Transverse colon (tissue), 4 donors: ENCODE results near the gene SMYD3. TPM values are rescaled to one million over a fixed set of nuclear protein-coding genes. Genes with fewer than 3 reads are reported as not detected.
"Not testable (repeated sequence)": the region's sequence is repeated elsewhere in the genome, so short reads cannot be mapped to it uniquely, and the experiment has no call there.

ENCODE experiments used
- DNase-seq: peaks from one replicate; pipeline ENCODE4 v3.0.0-alpha.2; 2019
- H3K27ac ChIP-seq, 4 donors: fragments of 200-600 bp; sonication (generic); 2 replicates each; pipeline ENCODE4 v1.5.1; 2016 to 2018; ENCODE audit warnings: inconsistent platforms in 4 of 4
- H3K27me3 ChIP-seq: fragments of 200-600 bp; sonication (generic); 2 replicates; pipeline ENCODE4 v1.5.1; 2017; ENCODE audit warnings: inconsistent platforms
- H3K36me3 ChIP-seq, 4 donors: fragments of 200-600 bp; sonication (generic); 2 replicates each; pipeline ENCODE4 v1.5.1; 2017 to 2019; ENCODE audit warnings: inconsistent platforms in 4 of 4
- H3K4me1 ChIP-seq, 4 donors: fragments of 200-600 bp; sonication (generic); 2 replicates each; pipeline ENCODE4 v1.5.1; 2017 to 2020; ENCODE audit warnings: inconsistent platforms in 4 of 4
- H3K4me3 ChIP-seq, 4 donors: fragments of 200-600 bp; sonication (generic); 1 replicate in 1 of 4; 2 replicates in 3 of 4; pipeline versions ENCODE4 v1.5.1 to v1.6.1; 2017 to 2019; ENCODE audit warnings: inconsistent platforms in 4 of 4
- H3K9me3 ChIP-seq, 2 donors: fragments of 200-600 bp; sonication (generic); 2 replicates each; pipeline ENCODE4 v1.5.1; 2017 to 2019; ENCODE audit warnings: inconsistent platforms in 2 of 2
- EP300 ChIP-seq: sonication (generic); formaldehyde crosslinking; IDR thresholded peaks from one replicate; pipeline ENCODE4 v1.6.1; 2017; ENCODE audit warnings: antibody characterized with exemption, low read depth
- POLR2A ChIP-seq: fragments of 450-650 bp; IDR thresholded peaks from one replicate; pipeline ENCODE4 v1.6.1; 2016; ENCODE audit warnings: antibody characterized with exemption, mild to moderate bottlenecking, moderate library complexity
- POLR2AphosphoS5 ChIP-seq, 3 donors: sonication (generic); formaldehyde crosslinking; IDR thresholded peaks; one replicate each; pipeline ENCODE4 v1.6.1; 2016; ENCODE audit warnings: antibody characterized with exemption in 3 of 3
- WGBS, 2 donors: methylation state at CpG; one replicate each; pipeline ENCODE4 v1.1.5; 2018; ENCODE audit warnings: low coverage in 1 of 2; 5-methylcytosine and 5-hydroxymethylcytosine counted together
- in situ Hi-C, 4 donors: fragments of 200-750 bp; cut with MboI; loops; one replicate each; pipeline versions ENCODE4 v1.15.0 to v1.15.1; 2017; ENCODE audit warnings: low sequenced_read_pairs in 3 of 4, low pct_ligation_motif_present in 1 of 4, low pct_unique_long_range_greater_than_20kb in 1 of 4
- intact Hi-C: fragments of 100-400 bp; cut with DNase I; formaldehyde crosslinking; loops from one replicate; pipeline ENCODE4 v1.15.1; 2023; ENCODE audit warnings: low total_unique reads
- total RNA-seq, 4 donors: library from RNA; depleted of rRNA; stranded (reverse); fragments of >200 nt; gene quantifications; one replicate each; pipeline ENCODE4 v1.1.0, GENCODE V29; 2016
- TF ChIP-seq, protein P1 (sequence below), 5 experiments: fragments of 200-600 bp in 3 of 5; fragments of 450-650 bp in 2 of 5; sonication (generic) in 3 of 5; IDR thresholded peaks; 1 replicate in 2 of 5; 2 replicates in 3 of 5; pipeline ENCODE4 v1.5.1; 2016 to 2017; ENCODE audit warnings: antibody characterized with exemption in 5 of 5, inconsistent platforms in 3 of 5, mild to moderate bottlenecking in 2 of 5, moderate library complexity in 1 of 5

The SMYD3 gene
- total RNA-seq, 4 donors from 2014 or later: 10.5 to 31.3 (median 25.8) TPM

DNA sequence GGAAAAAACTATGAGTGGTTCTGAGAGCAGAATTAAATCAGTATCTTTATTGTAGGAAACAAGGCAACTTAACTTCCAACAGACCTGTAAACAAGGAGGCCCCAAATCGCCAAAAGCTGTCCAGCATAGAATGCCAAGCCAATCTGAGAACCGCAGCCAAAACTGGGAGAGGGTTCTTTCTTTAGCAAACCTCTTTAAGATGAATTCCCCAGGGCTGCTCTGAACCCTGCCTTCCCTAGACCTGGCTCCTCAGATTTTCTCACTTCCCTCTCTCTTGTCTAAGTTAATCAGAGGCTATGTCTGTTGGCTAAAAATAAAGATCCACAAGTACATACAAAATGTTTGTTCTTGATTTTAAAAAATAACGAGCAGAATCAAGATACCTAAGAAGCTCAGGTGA lies 141.4 kb downstream of the SMYD3 start:
- no peaks in the 10 kb centered on the region for H3K9me3 ChIP-seq
- TF ChIP-seq, protein P1, sequence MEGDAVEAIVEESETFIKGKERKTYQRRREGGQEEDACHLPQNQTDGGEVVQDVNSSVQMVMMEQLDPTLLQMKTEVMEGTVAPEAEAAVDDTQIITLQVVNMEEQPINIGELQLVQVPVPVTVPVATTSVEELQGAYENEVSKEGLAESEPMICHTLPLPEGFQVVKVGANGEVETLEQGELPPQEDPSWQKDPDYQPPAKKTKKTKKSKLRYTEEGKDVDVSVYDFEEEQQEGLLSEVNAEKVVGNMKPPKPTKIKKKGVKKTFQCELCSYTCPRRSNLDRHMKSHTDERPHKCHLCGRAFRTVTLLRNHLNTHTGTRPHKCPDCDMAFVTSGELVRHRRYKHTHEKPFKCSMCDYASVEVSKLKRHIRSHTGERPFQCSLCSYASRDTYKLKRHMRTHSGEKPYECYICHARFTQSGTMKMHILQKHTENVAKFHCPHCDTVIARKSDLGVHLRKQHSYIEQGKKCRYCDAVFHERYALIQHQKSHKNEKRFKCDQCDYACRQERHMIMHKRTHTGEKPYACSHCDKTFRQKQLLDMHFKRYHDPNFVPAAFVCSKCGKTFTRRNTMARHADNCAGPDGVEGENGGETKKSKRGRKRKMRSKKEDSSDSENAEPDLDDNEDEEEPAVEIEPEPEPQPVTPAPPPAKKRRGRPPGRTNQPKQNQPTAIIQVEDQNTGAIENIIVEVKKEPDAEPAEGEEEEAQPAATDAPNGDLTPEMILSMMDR (IDR thresholded peaks at IDR 0.05): no peak
- no peak for TF ChIP-seq POLR2AphosphoS5 (IDR thresholded peaks at IDR 0.05)
- TF ChIP-seq POLR2A: no peak
- no peak for TF ChIP-seq EP300
- 61 to 73% methylated on average over 3 of the region's 3 CpGs for WGBS, 2 donors
- H3K4me3 ChIP-seq: no peak overlapping the region
- DNase-seq: no peak
- no peaks in the 10 kb centered on the region for H3K36me3 ChIP-seq
- intact Hi-C loops: no loop called here
- H3K4me1 ChIP-seq: no peaks in the 10 kb centered on the region
- in situ Hi-C loops: no loop called here
- H3K27ac ChIP-seq: no peak overlapping the region
- H3K27me3 ChIP-seq: no peaks in the 10 kb centered on the region

DNA sequence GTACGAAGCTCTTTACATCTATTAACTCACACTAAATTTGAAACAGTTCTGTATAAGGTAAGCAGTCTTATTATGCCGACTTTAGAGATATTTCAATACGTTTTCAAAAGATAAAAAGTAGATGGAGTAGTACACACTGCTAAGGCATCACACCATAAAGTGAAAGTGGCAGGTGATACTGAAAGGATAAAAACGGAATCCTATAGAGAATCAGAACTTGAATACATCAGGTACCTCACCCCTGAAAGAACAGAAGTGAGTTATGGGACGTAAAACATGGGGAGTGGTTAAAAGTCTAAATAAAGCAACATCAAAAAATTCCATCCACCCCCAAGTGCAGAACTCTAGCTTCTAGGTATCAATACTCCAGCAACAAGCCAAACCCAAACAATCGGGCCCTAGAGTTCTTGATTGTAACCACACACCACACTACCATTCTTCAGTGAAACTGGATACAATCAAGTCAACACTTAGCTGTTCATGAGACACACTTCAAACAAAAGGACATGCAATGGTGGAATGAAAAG lies 142.6 kb downstream of the SMYD3 start:
- Histone ChIP-seq H3K27me3 (no peaks in the 10 kb centered on the region), H3K4me3 (no peak overlapping the region), H3K4me1 (no peaks in the 10 kb centered on the region), H3K27ac (no peak overlapping the region), H3K36me3 (no peaks in the 10 kb centered on the region), H3K9me3 (no peaks in the 10 kb centered on the region)
- no peak for DNase-seq
- in situ Hi-C loops: no loop called here
- intact Hi-C loops: no loop called here
- WGBS, 2 donors: 73 to 76% methylated on average over 6 of the region's 6 CpGs
- TF ChIP-seq EP300 (no peak), POLR2A (no peak), POLR2AphosphoS5 (IDR thresholded peaks at IDR 0.05) (no peak)
- TF ChIP-seq, protein P1 (IDR thresholded peaks at IDR 0.05): no peak

DNA sequence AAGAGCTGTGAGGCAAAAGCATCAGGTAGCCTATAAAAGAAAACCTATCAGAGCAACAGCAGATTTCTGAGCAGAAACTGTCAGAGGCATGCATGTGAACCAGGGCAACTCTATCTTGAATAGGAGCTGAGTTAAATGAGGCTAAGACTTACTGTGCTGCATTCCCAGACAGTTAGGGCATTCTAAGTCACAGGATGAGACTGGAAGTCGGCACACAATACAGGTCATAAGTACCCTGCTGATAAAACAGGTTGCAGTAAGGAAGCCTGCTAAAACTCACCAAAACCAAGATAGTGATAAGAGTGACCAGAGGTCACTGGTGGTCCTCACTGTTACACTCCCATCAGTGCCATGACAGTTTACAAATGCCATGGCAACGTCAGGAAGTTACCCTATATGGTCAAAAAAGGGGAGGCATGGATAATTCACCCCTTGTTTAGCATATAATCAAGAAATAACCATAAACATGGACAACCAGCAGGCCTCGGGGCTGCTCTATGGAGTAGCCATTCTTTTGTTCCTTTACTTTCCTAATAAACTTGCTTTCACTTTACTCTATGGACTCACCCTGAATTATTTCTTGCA lies 150.0 kb downstream of the SMYD3 start:
- H3K36me3 ChIP-seq, H3K27me3 ChIP-seq, H3K4me3 ChIP-seq, H3K4me1 ChIP-seq, DNase-seq, in situ Hi-C loops, H3K9me3 ChIP-seq, H3K27ac ChIP-seq, intact Hi-C loops: not testable (repeated sequence)
- 78 to 80% methylated on average over 2 to 3 of the region's 3 CpGs for WGBS, 2 donors

DNA sequence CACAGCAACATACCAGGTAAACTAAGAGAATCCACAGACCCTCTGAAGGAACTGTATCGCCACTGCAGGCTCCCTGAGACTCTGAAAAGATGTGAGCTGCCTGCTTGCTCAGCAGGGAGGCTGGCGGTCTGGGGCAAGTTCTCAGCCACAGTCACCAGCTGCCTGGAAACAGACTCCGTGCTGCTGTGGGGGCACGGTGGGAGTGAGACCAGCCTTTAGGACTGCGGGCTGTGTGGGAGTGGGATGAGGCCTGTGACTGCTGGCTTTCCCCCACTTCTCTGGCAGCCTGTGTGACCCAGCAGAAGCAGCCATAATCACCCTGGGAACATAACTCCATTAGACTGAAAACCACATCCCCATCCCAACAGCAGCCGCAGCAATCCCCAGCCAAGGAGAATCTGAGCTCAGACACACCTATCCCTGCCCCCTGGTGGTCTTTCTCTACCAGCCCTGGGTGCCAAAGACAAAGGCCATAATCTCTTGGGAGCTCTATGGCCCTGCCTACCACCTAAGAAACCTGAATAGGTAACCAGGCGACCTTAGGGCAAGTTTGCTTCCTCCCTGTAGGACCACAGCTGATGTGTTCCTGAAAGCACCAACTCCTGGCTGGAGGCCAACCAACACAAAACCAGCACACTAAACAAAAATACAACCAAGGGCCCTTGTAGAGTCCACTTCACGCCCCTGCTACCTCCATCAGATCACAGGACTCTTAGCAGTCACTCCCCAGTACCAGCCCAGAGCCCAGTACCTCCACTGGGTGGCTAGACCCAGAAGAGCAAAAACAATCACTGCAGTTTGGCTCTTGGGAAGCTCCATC lies 151.5 kb downstream of the SMYD3 start:
- no peak for DNase-seq
- in situ Hi-C loops (no loop called here), intact Hi-C loops (no loop called here)
- 94% methylated on average over 8 of the region's 8 CpGs; no CpG with 5 or more reads in 1 of the 2 donors for WGBS, 2 donors
- Histone ChIP-seq H3K36me3 (no peaks in the 10 kb centered on the region), H3K4me1 (no peaks in the 10 kb centered on the region), H3K27ac (no peak overlapping the region), H3K27me3 (no peaks in the 10 kb centered on the region), H3K4me3 (no peak overlapping the region), H3K9me3 (no peaks in the 10 kb centered on the region)
- TF ChIP-seq EP300: no peak
- TF ChIP-seq, protein P1 (IDR thresholded peaks at IDR 0.05): no peak
